RWPE2 (cell line): ENCODE measurements around the gene SP4.

ENCODE experiments used
- ATAC-seq: fragments of 200-7000 bp; cut with Tn5 transposase; 3 replicates; pipeline ENCODE4 v1.9.1; 2021; ENCODE audit warnings: low read depth
- DNase-seq: peaks from one replicate; pipeline ENCODE4 v3.0.0-alpha.2; 2020; ENCODE audit warnings: low spot score
- H3K27ac ChIP-seq: fragments of 450-650 bp; 2 replicates; pipeline ENCODE4 v1.5.1; 2017; ENCODE audit warnings: mild to moderate bottlenecking; ENCODE audit not compliant: poor library complexity, severe bottlenecking
- H3K27me3 ChIP-seq: fragments of 250-450 bp; sonication (Bioruptor Pico); 2 replicates; pipeline ENCODE4 v1.5.1; 2021; ENCODE audit warnings: mild to moderate bottlenecking, moderate library complexity; ENCODE audit not compliant: insufficient read depth, poor library complexity, severe bottlenecking
- H3K36me3 ChIP-seq: fragments of 250-450 bp; sonication (Bioruptor Pico); 2 replicates; pipeline ENCODE4 v1.5.1; 2020; ENCODE audit warnings: low read depth, mild to moderate bottlenecking, moderate library complexity
- H3K4me1 ChIP-seq: fragments of 250-450 bp; sonication (Bioruptor Pico); 2 replicates; pipeline ENCODE4 v1.5.1; 2021; ENCODE audit warnings: mild to moderate bottlenecking, moderate library complexity; ENCODE audit not compliant: insufficient read depth, poor library complexity, severe bottlenecking
- H3K4me3 ChIP-seq: fragments of 250-450 bp; sonication (Bioruptor Pico); 2 replicates; pipeline ENCODE4 v1.5.1; 2021; ENCODE audit warnings: mild to moderate bottlenecking, moderate library complexity; ENCODE audit not compliant: severe bottlenecking
- H3K9me3 ChIP-seq: fragments of 250-450 bp; sonication (Bioruptor Pico); 2 replicates; pipeline ENCODE4 v1.5.1; 2021; ENCODE audit warnings: mild to moderate bottlenecking, moderate library complexity; ENCODE audit not compliant: severe bottlenecking
- CTCF ChIP-seq: fragments of 450-650 bp; IDR thresholded peaks from one replicate; pipeline ENCODE4 v1.5.1; 2017; ENCODE audit warnings: mild to moderate bottlenecking, moderate library complexity; ENCODE audit not compliant: poor library complexity, severe bottlenecking

The SP4 gene

GRCh38 chr7:21547501-21547900, 119.6 kb downstream of the SP4 start:
- H3K36me3 ChIP-seq: no peaks in the 10 kb centered on the region; the same call in 1 of the 2 replicates
- no peak overlapping the region for H3K27ac ChIP-seq
- ATAC-seq (no peak), DNase-seq (no peak)
- no peak for TF ChIP-seq CTCF
- no peak overlapping the region for H3K4me3 ChIP-seq
- no peaks in the 10 kb centered on the region for H3K27me3 ChIP-seq
- peaks cover 26% of the 10 kb centered on the region for H3K4me1 ChIP-seq
- no peaks in the 10 kb centered on the region for H3K9me3 ChIP-seq

GRCh38 chr7:21548491-21548890, 120.6 kb downstream of the SP4 start:
- no peak overlapping the region for H3K4me3 ChIP-seq
- H3K27ac ChIP-seq: no peak overlapping the region
- DNase-seq (no peak), ATAC-seq (no peak)
- no peak for TF ChIP-seq CTCF
- peaks cover 26% of the 10 kb centered on the region for H3K4me1 ChIP-seq
- H3K9me3 ChIP-seq: no peaks in the 10 kb centered on the region
- no peaks in the 10 kb centered on the region for H3K27me3 ChIP-seq
- H3K36me3 ChIP-seq: no peaks in the 10 kb centered on the region; the same call in 1 of the 2 replicates

- TF ChIP-seq CTCF: no peak
- no peak for DNase-seq
- Histone ChIP-seq H3K4me1 (peaks cover 20% of the 10 kb centered on the region), H3K4me3 (no peak overlapping the region), H3K9me3 (no peaks in the 10 kb centered on the region), H3K27me3 (no peaks in the 10 kb centered on the region), H3K27ac (peak overlapping the region; percentile 45), H3K36me3 (no peaks in the 10 kb centered on the region; the same call in 1 of the 2 replicates)
- ATAC-seq: no peak; the same call in 2 of the 3 replicates
Observed at GRCh38 chr7:21550076-21550475, 122.2 kb downstream of the SP4 start.

- Histone ChIP-seq H3K4me3 (no peak overlapping the region), H3K27me3 (no peaks in the 10 kb centered on the region), H3K9me3 (no peaks in the 10 kb centered on the region), H3K27ac (peak overlapping the region; percentile 45), H3K4me1 (peaks cover 17% of the 10 kb centered on the region), H3K36me3 (no peaks in the 10 kb centered on the region; the same call in 1 of the 2 replicates)
- peak; percentile 18 for TF ChIP-seq CTCF
- DNase-seq: no peak
- ATAC-seq: peak; percentile 57
Observed at GRCh38 chr7:21550821-21551531, 123.1 kb downstream of the SP4 start.

- DNase-seq: no peak
- Histone ChIP-seq H3K27ac (no peak overlapping the region), H3K27me3 (no peaks in the 10 kb centered on the region), H3K4me3 (no peak overlapping the region), H3K9me3 (no peaks in the 10 kb centered on the region), H3K36me3 (no peaks in the 10 kb centered on the region), H3K4me1 (no peaks in the 10 kb centered on the region)
- ATAC-seq: no peak
- no peak for TF ChIP-seq CTCF
Observed at GRCh38 chr7:21562385-21562784, 134.5 kb downstream of the SP4 start.
